Limb (tissue), 2 donors: ENCODE results near the gene CCDC43.

Experiments used
- DNase-seq, 2 donors: peaks; one replicate each; pipeline ENCODE4 v3.0.0-alpha.2; 2016; ENCODE audit errors: extremely low spot score in 2 of 2

CCDC43 gene

GRCh38 chr17:44627513-44628242 lies 61.9 kb downstream of the CCDC43 start:
- DNase-seq = no peak
